Measurements from ENCODE around the gene PLXNC1.

DNA sequence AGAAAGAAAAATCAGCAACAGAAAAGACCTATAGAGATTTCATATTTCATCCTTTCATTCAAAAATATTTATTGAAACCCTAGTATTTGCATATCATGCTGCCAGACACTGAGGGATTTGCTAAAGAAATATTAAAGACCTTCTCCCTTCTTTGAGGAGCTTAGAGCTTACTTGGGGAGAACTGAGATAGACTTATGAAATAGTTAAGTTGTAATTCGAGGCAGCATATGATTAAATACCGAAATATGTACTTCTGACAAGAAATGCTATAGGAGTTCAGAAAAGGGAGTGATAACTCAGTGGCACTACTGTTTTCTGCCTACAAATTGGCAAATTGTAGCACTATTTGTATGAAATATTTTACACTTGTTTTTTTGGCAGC lies 59.1 kb downstream of the PLXNC1 start:
- TF ChIP-seq, protein P1, sequence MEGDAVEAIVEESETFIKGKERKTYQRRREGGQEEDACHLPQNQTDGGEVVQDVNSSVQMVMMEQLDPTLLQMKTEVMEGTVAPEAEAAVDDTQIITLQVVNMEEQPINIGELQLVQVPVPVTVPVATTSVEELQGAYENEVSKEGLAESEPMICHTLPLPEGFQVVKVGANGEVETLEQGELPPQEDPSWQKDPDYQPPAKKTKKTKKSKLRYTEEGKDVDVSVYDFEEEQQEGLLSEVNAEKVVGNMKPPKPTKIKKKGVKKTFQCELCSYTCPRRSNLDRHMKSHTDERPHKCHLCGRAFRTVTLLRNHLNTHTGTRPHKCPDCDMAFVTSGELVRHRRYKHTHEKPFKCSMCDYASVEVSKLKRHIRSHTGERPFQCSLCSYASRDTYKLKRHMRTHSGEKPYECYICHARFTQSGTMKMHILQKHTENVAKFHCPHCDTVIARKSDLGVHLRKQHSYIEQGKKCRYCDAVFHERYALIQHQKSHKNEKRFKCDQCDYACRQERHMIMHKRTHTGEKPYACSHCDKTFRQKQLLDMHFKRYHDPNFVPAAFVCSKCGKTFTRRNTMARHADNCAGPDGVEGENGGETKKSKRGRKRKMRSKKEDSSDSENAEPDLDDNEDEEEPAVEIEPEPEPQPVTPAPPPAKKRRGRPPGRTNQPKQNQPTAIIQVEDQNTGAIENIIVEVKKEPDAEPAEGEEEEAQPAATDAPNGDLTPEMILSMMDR (IDR thresholded peaks at IDR 0.05; ENCODE audit: low read length): no peak
- TF ChIP-seq EZH2phosphoT487 (IDR thresholded peaks at IDR 0.05; ENCODE audit: low read length) (no peak), EZH2 (optimal IDR thresholded peaks at IDR 0.05; ENCODE audit: low read depth, low read length) (no peak)

All from MM.1S (cell line).